GM18870 (cell line): ENCODE results near the gene OPN4.
"Not testable (repeated sequence)": the region's sequence is repeated elsewhere in the genome, so short reads cannot be mapped to it uniquely, and the experiment has no call there.

Experiments used
- ATAC-seq: cut with Tn5 transposase; IDR thresholded peaks from one replicate; pipeline ENCODE4 v1.9.1; 2021; ENCODE audit warnings: moderate library complexity; ENCODE audit not compliant: unreplicated experiment

The OPN4 gene, protein sequence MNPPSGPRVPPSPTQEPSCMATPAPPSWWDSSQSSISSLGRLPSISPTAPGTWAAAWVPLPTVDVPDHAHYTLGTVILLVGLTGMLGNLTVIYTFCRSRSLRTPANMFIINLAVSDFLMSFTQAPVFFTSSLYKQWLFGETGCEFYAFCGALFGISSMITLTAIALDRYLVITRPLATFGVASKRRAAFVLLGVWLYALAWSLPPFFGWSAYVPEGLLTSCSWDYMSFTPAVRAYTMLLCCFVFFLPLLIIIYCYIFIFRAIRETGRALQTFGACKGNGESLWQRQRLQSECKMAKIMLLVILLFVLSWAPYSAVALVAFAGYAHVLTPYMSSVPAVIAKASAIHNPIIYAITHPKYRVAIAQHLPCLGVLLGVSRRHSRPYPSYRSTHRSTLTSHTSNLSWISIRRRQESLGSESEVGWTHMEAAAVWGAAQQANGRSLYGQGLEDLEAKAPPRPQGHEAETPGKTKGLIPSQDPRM

DNA sequence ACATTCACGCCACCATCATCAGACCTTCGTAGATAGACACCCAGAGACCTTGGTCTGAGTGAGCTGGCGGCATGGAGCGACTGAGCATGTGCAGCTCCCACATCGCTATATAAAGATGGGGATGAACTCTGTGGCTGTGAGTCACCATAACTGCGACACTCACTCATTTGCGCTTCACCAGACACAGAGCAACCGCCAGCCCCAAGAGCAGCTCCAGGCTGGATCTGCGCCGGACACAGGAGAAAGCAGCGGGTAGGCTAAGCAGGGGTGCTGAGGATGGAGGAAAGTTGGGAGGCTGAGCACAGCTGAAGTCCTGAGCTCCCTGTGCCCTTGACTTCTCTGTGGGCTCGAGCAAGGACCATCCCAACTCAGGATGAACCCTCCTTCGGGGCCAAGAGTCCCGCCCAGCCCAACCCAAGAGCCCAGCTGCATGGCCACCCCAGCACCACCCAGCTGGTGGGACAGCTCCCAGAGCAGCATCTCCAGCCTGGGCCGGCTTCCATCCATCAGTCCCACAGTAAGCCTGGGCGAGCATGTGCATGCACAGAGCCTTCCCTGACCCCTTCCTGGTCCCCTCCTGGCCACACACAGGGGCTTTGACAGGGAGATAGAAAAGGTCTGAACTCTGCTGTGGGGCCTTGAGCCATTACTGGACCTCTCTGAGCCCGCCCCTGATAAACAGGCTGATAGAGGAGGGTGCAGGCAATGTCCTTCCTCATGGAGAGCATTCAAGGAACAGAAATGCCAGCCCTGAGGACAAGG lies at the start of gene OPN4:
TSS of gene OPN4 (plus strand) at position 137 of the 762 bp plus-strand sequence. CDS start at position 374, 237 bp downstream.
- no peak for ATAC-seq

DNA sequence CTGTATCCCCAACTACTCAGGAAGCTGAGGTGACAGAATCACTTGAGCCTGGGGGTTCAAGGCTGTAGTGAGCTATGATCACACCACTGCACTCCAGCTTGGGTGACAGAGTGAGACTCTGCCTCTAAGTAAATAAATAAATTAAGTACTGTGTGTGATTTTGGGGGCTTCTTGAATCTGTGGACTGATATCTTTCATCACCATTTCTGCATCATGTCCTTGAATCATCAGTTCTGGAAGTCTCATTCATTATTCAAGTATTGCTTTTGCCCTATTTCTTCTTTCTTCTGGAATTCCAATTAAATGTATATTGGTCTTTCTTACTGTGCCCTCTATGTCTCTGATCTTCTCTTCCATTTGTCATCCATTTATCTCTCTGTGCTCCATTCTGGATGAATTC lies 46.7 kb upstream of the OPN4 start:
- no peak for ATAC-seq

DNA sequence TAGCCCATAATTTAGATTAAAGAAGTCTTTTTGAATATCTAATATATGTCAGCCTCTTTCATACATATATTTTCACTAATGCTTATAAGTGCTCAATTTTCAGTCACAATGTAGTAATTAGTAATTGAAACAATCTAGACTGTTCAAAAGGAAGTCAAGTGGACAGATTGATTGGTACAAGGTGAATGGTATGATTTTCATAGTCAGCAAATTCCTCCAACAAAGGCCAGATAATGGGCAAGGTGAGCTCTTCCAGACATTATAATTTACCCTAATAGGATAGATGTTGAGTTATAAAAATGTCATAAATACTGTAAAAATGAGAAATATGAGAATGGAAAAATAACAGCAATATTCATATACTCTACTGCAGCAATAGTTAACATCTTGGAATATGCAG lies 44.4 kb upstream of the OPN4 start:
- no peak for ATAC-seq

DNA sequence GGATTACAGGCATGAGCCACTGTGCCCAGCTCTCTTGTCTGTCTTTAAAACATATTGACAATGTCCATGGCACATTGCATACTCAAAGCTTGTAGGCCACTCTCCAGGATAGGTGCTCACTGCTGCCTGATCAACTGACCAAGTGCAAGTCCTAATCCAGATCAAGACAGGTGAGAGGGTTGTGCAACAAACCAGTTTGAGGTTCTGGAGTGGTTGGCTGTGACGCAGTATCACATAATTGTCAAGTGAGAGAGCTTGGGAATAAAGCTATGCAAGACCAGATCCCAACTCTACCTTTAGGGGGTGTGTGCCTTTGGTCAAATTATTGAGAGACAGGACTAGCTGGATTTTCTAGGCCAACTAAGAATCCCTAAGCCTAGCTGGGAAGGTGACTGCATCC lies 43.0 kb upstream of the OPN4 start:
- ATAC-seq: no peak

DNA sequence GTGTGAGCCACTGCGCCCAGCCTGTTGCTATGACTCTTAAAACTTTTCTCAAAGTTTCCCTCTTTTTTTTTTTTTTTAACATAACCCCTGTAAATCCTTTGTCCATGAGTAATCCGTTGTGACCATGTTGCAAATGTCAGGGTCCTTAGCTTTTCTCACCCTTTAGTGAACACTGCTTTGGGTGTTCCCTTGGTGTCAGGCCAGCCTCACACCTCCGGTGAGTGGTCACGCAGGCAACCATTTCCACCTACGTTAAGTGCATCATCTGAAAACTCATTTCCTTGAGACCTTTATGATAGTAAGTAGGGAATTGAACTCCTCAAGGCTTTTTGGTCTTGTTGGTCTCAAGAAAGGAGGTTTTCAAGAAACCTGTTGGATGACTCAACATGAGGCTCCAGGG lies 41.3 kb upstream of the OPN4 start:
- no peak for ATAC-seq

DNA sequence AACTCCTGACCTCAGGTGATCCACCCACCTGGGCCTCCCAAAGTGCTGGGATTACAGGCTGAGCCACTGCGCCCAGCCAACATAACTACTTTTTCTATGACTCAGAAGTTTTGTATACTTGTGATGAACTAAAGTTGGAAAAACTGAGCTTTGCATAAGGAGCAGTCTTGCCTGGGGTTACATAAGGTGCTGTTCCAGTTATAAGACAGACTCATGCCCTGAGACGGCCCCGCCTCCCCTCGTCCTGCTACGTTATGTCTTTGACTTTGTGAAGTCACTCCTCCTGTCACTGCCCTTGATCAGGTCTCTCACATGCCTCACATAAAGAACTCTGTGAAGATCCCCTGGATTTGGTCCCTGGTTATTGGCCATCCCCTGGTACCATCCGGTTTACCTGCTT lies 40.4 kb upstream of the OPN4 start:
- ATAC-seq: no peak

DNA sequence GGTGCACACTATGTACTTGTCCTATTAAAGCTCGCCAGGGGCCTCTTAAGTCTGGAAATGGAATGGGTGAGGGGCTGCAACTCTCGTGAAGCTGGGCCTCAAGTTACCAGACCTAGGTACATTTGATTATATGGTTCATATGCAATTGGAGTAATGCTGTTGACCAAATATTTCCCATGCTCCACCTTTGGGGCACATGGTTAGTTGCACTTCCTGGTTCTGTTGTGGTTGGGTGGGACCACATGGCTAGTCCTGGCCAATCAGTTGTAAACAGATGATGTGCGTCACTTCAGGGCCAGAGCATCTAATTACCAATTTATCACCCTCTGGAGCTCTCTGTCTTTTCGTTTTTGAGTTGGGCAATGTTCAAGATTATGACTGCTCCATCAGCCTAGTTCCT lies 39.5 kb upstream of the OPN4 start:
- no peak for ATAC-seq

DNA sequence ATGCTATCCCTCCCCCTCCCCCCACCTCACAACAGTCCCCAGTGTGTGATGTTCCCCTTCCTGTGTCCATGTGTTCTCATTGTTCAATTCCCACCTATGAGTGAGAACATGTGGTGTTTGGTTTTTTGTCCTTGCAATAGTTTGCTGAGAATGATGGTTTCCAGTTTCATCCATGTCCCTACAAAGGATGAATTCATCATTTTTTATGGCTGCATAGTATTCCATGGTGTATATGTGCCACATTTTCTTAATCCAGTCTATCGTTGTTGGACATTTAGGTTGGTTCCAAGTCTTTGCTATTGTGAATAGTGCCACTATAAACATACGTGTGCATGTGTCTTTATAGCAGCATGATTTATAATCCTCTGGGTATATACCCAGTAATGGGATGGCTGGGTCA lies 37.1 kb upstream of the OPN4 start:
- ATAC-seq: not testable (repeated sequence)

DNA sequence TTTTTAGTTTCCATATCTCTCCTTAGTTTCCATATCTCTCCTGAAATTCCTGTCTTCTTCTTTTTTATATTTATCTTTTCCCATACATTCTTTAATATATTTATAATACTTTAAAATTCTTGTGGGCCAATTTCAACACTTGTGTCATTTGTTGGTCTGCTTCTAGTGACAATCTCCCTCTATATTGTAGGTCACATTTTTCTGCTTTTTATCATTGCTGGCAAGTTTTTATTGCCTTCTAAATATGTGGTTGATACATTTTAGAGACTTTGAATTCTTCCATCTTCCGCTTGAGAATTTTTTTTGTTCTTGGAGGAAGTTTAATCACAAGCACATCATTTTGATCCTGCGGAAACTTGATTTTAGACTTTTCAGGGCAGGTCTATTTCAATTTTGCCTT lies 26.0 kb upstream of the OPN4 start:
- ATAC-seq: no peak

DNA sequence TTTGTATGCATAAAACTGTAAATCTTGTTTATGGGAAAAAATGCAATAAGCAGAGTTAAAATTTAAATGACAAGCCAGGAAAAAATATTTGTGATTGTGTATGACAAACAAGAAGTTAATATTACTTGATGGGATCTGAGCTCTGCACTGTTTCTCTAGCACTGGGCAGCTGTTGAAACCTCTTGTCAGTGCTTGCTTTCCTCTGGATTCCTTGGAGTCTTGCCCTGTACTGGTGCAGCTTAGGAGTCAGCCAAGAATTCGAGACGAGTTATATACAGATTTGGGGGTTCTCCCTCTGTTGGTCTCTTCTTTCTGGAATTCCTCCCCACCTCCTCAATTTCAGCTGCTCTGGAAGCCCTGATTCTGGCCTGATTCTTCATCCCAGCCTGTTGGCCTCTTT lies 24.3 kb upstream of the OPN4 start:
- no peak for ATAC-seq

DNA sequence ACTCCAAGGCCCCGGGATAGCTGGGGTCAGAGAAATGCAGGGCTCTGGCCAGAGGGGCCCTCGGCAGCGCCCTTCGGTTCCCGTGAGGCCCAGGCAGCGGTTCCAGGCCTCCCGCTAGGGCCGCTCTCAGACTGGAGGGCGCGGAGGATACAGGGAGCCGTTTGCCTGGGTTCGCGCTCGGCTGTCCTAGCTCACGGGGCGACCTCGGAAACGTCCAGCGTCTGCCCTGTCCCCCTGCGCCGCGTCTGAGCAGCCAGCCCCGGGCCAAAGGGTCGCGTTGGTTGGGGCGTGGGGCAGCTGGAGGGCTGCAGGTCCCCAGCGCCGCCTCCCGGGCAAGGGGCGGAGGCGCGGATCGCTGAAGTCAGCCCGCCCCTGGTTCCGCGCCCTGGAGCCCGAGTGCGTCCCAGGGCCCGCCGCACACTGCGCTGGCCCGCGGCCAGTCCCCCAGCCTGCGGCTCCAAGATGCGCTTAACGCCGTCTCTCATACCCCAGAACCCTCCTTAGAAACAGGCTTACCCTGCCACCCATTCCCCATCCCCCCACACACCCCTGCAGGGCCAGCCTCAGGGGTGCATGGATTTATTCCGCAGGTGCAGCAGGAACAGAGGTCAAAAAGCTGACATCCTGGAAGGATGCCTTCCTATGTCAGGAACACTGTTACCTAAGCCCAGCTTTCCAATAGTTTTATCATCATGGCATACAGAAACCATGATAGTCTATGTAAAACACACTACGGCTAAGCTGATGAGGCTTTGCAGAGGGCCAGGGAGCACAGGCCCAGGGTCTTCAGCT lies 22.1 kb upstream of the OPN4 start:
- ATAC-seq: no peak

DNA sequence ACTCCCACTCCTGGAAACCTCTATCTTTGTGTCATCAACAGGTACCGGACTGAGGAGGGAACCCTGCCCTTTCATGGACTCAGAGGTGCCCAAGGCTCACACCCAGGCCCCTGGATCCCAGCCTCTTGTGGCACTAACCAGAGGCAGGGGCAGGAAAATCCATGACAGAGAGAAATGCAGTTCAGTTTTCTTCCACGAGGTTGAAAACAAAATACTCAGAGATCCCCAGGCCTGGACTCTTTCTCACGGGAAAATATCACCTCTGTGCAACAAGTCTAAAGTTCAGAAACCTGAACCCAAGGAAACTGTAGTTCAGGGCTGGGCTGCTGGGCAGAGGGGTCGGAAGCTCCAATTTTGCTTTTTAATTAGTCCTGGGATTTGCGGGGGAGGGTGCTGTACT lies 21.4 kb upstream of the OPN4 start:
- no peak for ATAC-seq

DNA sequence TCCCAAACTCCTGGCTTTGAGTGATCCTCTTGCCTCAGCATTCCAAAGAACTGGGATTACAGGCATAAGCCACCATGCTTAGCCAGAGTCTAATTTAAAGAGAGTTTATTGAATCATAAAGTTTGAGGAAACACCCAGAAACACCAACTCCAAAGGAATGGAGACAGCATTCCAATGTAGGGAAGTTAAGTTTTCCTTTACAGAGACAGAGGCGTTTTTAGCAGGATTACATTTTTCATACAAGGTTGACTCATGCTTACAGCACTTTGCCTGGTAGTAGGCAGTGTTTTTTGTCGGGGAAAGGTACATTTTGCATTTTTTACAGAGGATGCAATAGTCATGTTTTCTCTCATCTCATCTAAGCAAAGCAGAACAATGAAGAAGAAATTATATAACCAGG lies 18.9 kb upstream of the OPN4 start:
- no peak for ATAC-seq

DNA sequence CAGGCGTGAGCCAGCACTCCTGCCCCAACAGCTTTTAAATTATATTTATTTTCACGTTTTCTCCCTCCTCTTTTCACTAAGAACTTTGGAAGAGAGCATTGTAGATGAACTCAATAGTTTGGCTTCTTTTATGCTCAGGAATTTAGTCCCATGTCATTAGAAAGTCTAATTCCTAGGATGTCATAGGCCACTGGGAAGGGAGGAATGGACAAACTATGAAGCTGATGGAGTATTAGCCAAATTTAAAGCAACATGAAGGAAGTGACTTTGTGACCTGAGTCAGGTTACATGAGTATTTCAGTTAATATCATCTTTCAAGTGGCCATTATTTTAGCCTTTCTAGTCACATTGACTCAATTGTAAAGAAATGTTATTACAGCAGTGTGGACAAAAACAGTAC lies 18.0 kb upstream of the OPN4 start:
- no peak for ATAC-seq

DNA sequence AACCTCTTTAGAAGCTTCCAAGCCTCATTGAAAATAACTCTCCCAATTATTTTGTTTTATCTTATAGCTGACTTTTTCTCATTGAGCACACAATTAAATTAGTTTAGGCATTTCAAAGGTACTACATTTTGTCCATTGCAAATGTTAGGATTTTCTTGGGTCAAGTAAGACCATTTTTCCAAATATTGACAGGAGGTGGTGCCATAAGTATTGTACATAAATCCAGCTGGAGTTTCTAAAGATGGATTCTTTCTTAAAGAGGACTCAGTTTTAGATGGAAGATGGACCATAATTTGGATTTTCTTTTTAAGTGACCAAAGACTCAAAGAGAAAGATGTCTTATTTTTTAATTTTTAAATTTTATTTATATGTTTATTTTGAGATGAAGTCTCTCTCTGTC lies 12.3 kb upstream of the OPN4 start:
- ATAC-seq: no peak

DNA sequence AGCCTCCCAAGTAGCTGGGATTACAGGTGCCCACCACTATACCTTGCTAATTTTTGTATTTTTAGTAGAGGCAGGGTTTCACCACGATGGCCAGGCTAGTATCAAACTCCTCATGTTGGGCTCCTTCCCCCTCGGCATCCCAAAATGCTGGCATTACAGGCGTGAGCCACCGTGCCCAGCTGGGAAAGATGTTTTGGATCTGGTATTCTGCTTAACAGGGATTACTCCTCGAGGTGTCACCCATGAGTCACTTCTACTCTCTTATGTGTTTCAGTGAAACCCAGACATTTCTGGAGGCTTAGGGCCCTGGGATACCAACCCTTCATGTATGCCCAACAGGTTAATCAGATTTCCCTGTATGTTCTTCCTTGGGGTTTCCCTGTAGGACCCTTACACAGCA lies 11.8 kb upstream of the OPN4 start:
- ATAC-seq: no peak

DNA sequence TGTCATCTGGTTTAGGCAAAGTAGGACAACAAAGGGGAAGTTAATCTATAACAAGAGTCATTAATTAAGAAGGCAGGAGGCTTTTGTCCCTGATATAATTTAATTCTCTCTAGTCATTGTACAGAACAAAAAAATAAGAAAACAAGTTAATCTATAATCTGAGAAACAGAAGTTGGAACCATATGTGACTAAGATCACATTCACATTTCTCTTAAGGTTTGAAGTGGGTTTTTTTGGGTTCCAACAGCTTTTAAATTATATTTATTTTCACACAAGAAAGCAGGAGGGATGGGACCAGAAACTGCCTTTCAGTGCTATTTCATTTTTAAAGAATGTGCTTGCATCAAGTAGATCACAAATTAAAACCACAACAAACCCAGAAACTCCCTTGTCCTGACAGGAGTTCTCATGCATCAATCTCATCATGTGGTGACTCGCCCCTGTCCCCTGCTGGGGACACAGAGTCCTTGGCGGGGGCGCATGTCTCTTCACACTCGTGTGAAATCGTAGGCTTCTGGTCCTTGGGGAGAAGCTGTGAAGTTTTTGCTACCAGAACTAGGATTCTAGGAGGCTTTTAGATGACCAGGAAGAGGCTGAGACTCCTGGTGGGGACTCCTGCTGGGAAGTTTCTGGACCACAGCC lies 10.1 kb upstream of the OPN4 start:
- no peak for ATAC-seq

DNA sequence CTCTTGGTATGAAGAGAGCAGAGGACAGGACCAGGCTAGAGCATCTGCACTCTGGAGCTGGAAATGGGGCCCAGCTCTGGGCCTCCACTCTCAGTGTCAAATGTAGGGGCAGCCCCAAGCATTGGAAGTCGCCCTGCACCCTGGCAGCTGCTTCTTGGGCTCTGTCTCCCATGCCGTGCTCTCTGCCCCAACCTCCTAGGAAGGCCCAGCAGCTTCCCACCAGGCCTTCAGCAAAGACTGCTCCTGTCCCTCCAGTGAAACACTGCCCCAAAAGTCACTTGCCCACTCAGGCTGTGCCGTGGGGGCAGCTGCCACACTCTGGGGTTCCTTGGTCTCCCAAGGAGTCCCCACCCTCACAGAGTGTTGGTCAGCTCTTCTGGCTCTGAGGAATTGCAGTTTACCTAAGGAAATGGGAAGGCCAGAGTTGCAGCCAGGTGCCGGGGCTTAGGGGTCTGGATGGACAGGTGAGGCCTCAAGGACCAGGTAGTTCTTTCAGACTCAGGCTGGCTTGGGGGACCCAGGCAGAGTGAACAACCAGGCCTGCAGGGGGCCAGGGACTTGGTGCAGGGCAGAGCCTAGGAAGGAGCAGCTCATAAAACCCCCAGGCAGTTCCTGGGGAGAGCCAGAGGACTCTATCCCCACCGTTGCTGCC lies 9.4 kb upstream of the OPN4 start:
- ATAC-seq: no peak

DNA sequence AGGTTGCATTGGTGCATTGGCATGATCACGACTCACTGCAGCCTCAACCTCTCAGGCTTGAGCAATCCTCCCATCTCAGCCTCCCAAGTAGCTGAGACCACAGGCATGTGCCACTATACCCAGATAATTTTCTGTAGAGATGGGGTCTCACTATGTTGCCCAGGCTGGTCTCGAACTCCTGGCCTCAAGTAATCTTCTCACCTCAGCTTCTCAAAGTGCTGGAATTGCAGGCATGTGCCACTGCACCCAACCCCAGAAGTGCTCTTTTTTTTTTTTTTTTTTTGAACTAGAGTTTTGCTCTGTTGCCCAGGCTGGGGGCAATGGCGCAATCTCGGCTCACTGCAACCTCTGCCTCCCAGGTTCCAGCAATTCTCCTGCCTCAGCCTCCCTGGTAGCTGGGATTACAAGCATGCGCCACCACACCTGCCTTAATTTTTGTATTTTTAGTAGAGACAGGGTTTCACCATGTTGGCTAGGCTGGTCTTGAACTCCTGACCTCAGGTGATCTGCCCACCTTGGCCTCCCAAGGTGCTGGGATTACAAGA lies 8.7 kb upstream of the OPN4 start:
- not testable (repeated sequence) for ATAC-seq

DNA sequence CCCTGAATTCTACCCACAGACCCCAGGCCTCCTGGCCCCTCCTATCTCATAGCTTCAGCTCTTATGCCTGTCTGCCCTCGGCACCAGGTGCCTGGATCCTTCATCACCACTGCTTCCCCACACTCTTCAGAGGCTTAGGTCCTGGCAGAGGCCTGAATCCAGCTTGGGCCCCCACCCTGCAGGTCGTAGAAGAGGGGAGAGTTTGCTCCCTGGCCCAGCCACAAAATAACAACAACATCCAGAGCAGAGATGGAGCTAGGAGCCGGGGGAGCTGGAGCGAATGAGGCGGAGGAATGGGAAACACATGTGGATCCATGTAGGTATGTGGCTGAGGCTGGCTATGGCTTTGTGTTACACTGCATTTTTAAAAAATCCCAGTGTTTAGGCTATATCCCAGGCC lies 7.8 kb upstream of the OPN4 start:
- ATAC-seq: no peak
